ENCODE data around the gene HES3.

DNA sequence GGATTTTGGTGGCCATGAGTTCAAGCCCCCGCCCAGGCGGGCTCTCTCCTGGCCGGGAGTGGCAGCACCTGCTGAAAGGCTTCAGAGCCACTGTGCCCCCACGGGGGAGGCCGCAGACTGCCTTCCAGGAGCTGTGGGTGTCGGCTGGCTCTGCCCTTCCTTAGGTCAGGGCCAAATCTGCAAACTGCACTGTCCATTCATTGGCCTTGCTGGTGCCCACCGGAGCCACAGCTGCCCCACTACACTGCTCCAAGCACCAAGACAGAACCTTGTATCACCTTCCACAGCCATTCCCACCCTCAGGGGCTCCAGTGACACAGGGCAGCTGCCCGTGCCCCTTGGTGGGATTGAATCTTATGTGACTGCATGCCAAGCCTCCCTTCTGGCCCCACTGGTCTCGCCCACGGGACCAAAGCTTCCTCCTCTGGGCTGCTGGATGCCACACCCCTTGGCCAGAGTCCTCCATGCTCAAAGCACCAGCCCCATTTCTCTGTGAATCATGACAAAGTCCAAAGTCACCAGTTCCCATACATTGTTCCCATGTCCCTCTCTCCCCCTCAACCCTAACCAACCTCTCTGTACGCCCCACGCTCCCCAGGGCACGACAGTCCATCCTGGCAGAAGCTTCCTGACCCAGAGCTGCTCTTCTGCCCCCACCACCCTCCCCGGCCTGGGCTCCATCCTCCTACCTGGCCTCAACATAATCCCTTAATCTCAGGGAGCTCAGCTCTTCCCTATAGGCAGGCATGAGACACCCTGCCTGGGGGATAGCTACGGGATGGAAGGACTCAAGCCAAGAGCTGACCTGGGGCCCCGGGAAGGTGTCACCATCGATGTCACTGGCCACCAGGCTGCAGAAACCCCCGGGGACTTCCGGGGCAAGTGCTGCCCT lies 37.8 kb downstream of the HES3 start:
- TF ChIP-seq, protein P1, sequence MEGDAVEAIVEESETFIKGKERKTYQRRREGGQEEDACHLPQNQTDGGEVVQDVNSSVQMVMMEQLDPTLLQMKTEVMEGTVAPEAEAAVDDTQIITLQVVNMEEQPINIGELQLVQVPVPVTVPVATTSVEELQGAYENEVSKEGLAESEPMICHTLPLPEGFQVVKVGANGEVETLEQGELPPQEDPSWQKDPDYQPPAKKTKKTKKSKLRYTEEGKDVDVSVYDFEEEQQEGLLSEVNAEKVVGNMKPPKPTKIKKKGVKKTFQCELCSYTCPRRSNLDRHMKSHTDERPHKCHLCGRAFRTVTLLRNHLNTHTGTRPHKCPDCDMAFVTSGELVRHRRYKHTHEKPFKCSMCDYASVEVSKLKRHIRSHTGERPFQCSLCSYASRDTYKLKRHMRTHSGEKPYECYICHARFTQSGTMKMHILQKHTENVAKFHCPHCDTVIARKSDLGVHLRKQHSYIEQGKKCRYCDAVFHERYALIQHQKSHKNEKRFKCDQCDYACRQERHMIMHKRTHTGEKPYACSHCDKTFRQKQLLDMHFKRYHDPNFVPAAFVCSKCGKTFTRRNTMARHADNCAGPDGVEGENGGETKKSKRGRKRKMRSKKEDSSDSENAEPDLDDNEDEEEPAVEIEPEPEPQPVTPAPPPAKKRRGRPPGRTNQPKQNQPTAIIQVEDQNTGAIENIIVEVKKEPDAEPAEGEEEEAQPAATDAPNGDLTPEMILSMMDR (IDR thresholded peaks at IDR 0.05): no peak
- no peak for TF ChIP-seq POLR2A (IDR thresholded peaks at IDR 0.05)
